ENCODE results near the gene E2F2.
"Not testable (repeated sequence)": the region's sequence is repeated elsewhere in the genome, so short reads cannot be mapped to it uniquely, and the experiment has no call there.

E2F2 gene

DNA sequence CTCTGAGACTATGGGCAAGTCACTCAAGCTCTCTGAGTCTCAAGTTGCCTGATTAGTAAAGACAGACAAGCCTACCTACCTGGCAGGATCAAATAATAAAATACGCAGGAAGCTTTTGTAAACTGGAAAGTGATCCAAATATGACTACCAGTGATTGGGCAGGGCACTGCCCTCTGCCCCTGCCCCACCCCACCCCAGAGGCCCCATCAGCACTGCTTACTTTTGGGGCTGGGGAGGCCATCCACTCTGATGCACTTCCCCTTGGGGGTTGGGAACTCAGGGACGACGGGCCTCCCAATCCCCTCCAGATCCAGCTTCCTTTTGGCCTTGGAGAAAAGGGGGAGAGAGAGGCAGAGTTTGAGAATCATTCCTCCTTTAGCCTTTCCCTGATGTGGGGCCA lies 6.9 kb downstream of the E2F2 start:
- no peak for DNase-seq (ENCODE audit: low read depth)

DNA sequence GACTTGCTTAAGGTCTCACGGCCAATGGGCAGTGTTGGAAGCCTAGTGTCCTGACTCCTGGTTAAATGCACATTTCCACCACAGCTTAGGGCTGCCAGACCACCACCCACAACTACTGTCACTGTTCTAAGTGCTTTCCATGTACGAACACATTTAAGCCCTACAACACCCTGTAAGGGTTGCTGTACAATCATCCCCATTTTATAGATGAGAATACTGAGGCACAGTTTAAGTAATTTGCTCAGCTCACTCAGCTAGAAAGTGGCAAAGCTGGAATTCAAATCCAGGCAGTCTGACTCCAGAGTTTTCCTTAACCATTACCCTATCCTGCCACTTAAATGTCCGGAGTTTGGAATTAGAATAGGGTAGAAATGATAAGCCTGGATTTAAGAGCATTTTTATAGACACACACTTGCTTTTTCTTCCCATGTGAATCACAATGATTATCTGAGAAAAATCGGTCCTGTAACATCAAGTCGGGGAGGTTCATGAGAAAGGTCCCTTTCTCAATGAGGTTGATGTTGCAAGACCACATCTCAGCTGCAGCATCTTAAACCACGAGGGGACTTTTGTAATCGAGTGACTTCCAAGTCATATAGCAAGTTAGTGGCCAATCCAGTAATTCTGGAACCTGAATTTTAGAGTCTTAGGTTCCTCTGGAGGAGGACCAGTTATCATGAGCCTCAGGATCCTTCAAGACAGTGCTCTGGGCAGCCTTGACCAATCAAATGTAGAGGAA lies 8.6 kb downstream of the E2F2 start:
- DNase-seq (ENCODE audit: low read depth), result no peak

DNA sequence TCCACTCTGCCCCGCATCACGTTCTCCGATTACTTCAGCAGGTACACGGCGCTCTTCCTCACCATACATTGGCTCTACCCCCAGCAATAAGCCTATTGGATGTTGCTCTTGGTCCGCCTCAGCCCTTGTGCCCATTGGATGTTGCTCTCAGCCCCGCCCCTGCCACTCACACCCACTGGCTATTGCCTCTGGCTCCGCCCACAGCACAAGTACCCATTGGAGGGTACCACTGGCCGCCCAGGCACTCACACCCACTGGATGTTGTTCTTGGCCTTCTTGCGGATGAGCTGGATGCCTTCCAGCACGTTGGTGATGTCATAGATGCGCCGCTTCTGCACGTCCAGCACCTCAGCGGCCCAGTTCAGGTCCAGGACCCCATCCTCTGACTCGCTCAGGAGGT lies 9.4 kb downstream of the E2F2 start:
- no peak for DNase-seq (ENCODE audit: low read depth)

DNA sequence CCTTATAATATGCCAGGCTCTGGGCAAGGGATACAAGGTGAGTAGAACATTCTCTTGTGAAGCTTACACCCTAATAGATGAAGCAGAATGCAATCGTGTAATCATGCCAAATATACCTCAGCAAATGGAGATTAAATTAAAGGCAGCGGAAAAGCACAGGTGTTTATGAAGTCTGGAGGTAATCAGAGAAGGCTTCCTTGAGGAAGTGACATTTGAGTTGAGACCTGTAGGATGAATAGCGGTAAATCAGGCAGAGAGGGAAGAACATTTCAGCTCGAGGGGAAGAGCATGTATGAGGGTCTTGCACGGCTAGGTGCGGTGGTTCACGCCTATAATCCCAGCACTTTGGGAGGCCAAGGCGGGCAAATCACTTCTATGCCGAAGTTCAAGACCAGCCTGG lies 13.5 kb downstream of the E2F2 start:
- DNase-seq (ENCODE audit: low read depth), result no peak

DNA sequence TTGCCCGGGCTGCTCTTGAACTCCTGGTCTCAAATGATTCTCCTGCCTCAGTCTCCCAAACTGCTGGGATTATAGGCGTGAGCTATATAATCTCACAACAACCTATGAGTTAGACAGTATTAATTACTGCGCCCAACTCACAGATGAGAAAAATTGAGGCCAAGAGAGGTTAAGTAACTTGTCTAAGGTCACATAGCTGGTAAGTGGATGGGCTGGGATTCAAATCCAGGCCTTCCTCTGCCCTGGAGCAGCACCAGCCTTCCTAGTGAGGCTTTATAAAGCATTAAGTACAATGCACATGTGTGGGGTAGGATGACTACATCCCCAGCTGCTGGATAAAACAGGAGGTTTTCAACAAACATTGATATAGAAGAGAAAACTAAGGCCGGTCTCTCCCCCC lies 15.1 kb downstream of the E2F2 start:
- no peak for DNase-seq (ENCODE audit: low read depth)

DNA sequence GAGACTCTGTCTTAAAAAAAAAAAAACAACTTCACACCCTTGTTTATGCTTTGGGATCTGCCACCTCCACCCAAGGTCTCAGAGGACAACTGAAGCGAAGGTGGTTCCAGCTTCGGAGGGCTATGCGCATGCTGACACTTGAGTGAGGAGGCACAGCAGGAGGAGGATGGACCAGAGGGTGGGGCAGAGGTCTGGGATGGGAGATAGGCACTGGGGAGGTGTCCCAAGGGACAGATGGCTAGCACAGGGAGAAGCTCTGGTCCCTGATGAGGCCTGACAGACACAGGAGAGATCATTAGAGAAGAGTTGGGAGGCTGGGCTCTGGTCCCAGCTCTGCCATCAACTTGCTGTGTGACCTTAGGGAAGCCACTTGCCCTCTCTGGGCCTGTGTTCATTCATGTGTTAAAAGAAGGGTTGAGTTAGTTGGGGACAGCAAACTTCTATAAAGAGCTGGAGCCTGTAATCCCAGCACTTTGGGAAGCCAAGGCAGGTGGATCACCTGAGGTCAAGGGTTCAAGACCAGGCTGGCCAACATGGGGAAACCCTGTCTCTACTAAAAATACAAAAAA lies 16.8 kb downstream of the E2F2 start:
- no peak for DNase-seq (ENCODE audit: low read depth)

DNA sequence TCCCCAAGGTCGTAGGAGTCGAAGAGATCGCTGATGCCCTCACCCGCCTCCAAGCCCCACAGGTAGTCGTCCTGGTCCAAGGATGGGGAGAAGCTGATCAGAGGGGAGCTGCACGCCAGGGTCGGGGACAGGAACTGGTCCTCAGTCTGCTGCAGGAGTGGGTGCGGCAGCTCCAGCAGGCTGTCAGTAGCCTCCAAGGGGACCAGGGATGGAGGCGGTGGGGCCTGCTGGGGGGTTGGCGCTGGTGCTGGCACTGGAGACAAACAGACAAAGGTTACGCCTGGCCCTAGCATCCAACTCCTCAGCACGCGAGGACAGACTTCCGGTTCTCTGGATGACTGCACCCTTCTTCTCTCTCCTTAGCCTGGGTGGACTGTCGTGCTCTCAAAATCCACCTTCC lies 21.1 kb downstream of the E2F2 start:
- DNase-seq (ENCODE audit: low read depth), result no peak

DNA sequence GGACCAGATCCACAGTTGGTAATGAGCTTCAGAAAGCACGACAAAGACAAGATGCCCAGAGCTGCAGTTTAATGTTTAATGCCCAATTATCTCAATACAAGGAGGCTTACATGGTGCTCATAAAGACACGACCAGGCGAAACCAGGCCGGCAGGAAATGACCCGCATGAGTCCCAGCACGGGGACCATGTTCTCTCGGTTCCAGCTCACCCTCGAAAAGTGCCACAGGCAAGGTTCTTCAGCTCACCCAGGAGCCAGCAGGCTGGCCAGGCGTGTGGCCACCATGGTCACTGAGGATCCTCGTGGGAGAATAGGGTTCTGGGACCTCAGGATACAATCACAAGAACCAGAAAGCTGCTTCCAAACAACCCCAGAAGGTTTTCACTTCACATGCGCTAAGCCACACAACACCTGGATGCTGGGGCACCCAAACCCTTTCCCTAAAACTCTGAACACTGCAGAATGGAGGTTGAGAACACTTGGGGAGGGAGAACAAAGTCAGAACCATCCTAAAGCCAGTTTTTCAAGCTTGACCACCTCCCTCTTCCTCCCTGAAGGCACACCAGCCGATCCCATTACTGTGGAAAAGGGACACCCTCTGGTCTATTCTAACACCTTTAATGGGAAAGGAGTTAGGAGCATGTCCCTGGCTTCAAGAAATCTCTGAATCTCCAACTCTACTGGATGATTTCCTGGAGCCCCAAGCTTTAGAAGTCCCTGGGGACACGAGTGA lies 24.5 kb downstream of the E2F2 start:
- no peak for DNase-seq (ENCODE audit: low read depth)

DNA sequence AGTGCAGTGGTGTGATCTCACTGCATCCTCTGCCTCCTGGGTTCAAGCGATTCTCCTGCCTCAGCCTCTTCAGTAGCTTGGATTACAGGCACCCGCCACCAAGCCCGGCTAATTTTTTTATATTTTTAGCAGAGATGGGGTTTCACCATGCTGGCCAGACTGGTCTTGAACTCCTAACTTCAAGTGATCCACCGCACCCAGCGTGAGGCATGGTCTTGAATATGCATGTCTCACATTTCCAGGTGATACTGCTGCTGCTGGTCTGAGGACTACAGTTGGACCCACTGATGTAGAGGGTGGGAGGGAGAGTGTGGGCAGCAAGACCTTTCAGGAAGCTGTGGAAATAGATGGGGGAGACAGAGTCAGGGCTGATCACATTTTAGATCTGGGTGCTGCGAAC lies 25.2 kb downstream of the E2F2 start:
- no peak for DNase-seq (ENCODE audit: low read depth)

DNA sequence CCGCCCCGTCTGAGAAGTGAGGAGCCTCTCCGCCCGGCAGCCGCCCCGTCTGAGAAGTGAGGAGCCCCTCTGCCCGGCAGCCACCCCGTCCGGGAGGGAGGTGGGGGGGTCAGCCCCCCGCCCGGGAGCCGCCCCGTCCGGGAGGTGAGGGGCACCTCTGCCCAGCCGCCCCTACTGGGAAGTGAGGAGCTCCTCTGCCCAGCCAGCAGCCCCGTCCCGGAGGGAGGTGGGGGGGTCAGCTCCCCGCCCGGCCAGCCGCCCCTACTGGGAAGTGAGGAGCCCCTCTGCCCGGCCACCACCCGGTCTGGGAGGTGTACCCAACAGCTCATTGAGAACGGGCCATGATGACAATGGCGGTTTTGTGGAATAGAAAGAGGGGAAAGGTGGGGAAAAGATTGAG lies 26.9 kb downstream of the E2F2 start:
- DNase-seq (ENCODE audit: low read depth), result not testable (repeated sequence)

DNA sequence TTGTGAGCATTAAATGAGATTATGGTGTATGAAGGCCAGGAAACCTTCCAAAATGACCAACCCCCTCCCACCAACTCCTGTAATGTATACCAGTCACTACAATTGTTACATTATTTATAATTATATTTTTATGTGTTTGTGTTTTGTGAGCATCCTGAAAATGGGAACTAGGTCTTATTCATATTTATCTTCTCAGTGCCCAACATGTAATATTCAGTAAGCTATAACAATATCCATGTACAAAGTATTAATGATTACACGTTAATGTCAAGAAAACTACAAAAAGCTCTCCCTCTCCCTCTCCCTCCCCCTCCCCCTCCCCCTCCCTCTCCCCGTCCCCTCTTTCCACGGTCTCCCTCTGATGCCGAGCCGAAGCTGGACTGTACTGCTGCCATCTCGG lies 28.1 kb downstream of the E2F2 start:
- no peak for DNase-seq (ENCODE audit: low read depth)

DNA sequence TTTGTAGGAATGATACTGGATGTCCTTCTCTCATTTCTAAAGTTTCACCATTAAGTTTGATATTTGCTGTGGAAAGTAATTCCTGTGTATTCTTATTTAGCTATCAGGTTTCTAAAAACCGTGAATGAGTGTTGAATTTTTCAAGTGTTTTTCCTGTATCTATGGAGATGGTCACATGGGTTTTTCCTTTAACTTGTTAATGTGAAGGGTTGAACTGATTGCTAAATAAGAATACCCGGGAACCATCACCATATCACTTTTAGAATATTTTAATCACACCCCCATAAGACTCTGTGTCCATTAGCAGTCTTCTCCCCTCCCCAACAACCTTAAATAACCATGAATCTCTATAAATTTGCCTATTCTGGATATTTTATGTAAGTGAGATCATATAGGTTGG lies 30.6 kb downstream of the E2F2 start:
- no peak for DNase-seq (ENCODE audit: low read depth)

DNA sequence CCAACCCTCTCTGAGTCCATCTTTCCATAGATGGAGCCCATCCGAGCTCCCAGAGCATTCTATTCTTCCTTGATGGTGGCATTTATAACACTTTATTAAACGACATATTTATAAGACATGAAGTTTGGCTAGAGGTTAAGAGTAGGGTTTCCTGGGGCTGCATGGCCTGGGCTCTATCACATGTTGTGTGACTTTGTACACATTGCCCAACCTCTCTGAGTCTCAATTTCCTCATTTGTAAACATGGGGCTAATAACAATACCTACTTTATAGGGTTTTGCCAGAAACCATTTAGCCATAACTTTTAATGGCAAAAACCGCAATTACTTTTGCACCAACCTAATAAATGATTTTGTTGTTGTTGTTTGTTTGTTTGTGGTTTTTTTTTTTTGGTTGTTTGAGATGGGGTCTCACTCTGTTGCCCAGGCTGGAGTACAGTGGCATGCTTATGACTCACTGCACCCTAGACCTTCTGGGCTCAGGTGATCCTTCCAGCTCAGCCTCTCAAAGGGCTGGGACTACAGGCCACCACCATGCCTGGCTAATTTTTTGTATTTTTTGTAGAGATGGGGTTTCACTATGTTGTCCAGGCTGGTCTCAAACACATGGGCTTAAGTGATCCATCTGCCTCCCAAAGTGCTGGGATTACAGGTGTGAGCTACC lies 33.1 kb downstream of the E2F2 start:
- no peak for DNase-seq (ENCODE audit: low read depth)

DNA sequence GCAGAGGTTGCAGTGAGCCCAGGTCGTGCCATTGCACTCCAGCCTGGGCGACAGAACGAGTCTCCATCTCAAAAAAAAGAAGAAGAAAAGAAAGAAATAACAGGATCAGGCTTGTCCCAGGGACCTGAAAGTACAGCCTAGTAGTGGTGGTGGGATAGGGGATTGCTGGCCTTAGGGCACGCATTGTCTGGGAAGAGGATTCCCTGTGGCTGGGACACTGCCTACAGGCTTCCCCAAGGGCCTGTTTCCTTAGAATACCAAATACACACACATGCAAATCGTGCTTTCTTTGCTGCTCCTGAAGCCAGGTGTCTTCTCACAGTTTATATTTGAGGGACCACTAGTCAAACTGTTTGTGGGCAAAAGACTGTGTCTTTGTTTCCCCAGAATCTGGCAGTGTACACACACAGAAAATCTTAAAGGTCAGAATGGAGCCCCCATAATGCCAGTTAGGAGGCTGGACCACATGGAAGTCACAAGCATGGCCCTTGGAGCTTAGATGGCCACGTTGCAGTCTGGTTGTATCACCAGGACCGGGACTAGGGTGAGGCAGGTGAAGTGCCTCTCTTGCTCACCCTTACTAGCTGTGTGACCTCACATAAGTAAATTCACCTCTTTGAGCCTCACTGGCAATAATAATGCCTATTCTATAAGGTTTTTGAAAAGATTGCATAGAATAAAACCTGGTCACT lies 34.4 kb downstream of the E2F2 start:
- no peak for DNase-seq (ENCODE audit: low read depth)

DNA sequence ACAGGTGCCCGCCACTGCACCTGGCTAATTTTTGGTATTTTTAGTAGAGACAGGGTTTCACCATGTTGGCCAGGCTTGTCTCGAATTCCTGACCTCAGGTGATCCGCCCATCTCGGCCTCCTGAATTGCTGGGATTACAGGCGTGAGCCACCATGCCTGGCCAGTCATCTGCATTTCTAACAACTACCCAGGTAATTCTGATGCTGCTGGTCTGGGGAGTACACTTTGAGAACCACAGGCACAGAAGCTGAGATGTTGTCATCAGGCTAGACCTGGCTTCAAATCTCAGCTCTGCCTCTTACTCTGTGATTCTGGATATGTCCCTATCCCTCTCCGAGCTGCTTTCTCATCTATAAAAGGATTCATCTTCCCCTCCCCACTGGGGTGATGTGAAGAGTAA lies 36.2 kb downstream of the E2F2 start:
- not testable (repeated sequence) for DNase-seq (ENCODE audit: low read depth)

DNA sequence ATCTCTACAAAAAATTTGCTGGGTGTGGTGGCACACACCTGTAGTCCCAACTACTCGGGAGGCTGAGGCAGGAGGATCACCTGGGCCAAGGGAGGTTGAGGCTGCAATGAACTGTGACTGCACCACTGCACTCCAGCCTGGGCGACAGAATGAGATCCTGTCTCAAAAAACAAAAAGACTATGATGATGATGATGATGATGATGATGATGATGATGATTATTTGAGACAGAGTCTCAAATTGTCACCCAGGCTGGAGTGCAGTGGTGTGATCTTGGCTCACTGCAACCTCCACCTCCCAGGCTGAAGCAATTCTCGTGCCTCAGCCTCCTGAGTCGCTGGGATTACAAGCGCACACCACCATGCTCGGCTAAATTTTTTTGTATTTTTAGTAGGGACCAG lies 38.3 kb downstream of the E2F2 start:
- not testable (repeated sequence) for DNase-seq (ENCODE audit: low read depth)

DNA sequence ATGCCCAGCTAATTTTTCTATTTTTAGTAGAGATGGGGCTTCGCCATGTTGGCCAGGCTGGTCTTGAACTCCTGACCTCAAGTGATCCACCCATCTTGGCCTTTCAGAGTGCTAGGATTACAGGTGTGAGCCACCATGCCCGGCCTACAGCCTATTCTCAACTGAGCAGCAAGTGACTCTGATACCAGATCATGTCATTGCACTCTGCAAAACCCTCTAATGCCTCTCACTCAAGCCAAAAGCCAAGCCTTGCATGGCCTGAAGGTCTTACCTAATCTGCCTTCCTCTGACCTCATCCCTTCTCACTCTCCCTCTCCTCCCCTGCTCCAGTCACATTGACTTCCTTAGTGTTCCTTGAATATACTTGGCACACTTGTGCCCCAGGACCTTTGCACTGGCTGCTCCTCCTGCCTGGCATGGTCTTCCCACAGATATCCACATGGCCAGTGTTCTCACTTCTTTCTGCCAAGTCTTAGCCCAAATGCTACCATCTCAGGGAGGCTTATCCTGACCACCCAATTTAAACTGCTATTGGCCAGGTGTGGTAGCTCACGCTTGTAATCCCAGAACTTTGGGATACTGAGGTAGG lies 38.8 kb downstream of the E2F2 start:
- DNase-seq (ENCODE audit: low read depth), result no peak

DNA sequence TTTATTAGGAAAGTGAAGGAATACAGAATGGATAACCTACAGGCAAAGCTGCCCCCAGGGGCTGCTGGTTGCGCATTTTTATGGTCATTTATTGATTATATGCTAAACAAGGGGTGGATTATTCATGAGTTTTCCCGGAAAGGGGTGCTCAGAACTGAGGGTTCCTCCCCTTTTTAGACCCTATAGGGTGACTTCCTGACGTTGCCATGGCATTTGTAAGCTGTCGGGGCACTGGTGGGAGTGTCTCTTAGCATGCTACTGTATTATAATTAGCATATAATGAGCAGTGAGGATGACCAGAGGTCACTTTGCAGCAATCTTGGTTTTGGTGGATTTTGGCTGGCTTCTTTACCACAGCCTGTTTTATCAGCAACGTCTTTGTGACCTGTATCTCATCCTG lies 41.2 kb downstream of the E2F2 start:
- no peak for DNase-seq (ENCODE audit: low read depth)

DNA sequence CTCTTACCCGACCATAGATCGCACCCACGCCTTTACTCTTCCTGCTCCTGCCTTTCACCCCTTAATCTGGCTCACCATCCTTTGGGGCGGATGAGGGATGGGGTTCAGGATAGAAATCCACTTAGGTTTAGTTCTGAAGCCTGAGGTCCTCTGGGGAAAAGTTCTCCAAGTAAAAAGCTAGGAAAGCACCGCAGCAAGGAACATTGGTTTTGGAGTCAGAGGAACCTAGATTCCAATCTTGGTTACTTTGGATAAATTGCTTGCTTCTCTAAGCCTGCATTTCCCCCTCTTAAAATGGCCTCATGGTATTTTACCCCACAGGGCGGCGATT lies 46.1 kb downstream of the E2F2 start:
- no peak for DNase-seq (ENCODE audit: low read depth)

DNA sequence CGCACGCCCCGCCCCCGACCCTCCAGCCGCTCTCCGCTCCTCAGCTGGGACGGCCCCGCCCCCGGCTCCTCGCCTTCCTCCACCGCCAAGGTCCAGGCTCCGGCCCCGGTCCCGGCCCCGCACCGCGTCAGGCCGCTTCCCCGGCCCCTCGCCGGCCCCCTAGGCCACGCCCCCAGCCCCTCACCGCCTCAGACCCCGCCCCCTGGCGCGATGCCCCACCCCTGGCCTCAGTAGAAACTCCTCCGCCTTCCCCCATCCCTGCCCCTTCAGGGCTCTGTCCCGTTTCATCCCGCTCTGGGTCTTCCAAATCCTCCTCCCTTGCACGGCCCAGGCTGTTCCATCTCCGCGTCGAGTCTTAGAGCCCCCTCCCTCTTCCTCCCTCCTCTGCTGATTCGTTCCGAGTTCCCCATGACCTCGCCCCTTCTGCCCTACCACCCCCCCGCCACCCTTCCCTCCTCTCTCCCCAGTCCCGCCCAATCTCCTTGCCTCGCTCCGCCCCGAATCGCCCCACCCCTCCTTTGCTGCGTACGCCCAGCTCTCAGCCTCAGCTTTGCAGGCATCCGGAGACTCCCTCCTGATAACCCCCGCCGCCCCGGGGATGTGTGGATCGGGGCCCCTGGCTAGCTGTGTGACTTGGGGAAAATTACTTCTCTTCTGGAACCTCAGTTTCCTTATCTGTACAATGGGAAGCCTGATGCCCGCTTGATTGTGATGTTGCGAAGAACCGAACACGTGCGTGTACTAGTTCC lies 46.6 kb downstream of the E2F2 start:
- peak; percentile 82 for DNase-seq (ENCODE audit: low read depth)

All from stimulated activated CD8-positive, alpha-beta memory T cell treated with anti-CD3 and anti-CD28 coated beads, Interleukin-12 subunit alpha, Interleukin-12 subunit beta, amount 100 ng/mL, for 1 hour (primary cell).